CD4-positive, alpha-beta T cell treated with Interleukin-1 beta for 1 hour (primary cell): ENCODE data around the gene DCUN1D3.
"Not testable (repeated sequence)": the region's sequence is repeated elsewhere in the genome, so short reads cannot be mapped to it uniquely, and the experiment has no call there.

Experiments
- DNase-seq, 2 donors: peaks; one replicate each; pipeline ENCODE4 v3.0.0-alpha.2; 2020 to 2022

The DCUN1D3 gene

DNA sequence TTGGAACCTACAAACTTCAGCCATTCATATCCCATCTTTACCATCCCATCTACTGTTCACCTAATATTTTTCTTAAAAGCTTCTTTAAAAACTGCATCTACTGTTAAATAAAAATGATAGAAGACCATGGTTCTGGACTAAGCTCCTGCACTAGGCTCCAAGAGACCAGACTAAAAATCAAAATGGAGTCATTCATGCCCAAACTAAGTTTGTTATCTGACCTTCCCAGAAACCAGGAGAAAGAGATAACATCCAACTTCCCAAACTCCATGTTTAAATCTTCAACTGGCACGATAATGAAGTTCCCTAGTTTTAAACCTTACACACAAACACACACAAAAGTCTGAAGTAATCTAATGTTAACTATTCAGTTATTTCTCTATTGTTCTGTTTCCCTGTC lies 13.8 kb downstream of the DCUN1D3 start:
- DNase-seq: no peak

- DNase-seq: no peak
Measured at GRCh38 chr16:20884240-20884556, 16.0 kb downstream of the DCUN1D3 start.

DNA sequence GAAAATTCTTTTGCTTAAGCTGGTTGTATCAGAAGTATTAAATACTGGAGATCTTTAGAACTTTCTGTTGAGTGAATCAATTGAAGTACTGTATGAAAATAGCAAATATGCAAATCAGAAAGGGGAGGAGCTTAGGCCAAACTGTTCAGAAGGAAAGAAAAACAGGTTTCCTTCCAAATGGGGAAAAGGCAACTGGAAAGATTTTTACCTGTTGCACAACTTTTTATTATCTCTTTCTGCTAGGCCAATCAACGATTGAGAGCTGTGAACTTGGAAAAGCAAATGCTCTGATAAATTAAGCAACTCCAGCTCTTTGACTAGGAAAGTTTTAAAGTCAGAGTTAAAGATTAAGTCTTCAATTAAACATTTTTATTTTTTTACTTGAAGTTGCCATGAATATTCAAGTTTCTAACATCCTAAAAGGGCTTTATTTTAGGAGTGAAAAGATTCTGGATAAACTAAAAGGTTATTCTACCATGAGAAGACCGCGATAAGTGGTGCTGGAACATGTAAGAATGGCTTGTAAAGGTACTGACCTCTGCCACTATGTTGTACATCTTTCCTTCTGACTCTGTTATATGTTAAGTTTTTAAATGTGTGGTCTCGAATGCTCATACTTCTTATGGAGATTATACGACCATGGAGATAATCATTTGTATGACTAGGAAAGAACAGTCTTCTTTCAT lies 16.5 kb downstream of the DCUN1D3 start:
- DNase-seq: no peak

GRCh38 chr16:20881503-20881878 lies 18.7 kb downstream of the DCUN1D3 start:
- no peak for DNase-seq

GRCh38 chr16:20880867-20881502 lies 19.2 kb downstream of the DCUN1D3 start:
- DNase-seq: no peak

- DNase-seq: no peak
Measured at GRCh38 chr16:20879175-20880040, 20.8 kb downstream of the DCUN1D3 start.

DNA sequence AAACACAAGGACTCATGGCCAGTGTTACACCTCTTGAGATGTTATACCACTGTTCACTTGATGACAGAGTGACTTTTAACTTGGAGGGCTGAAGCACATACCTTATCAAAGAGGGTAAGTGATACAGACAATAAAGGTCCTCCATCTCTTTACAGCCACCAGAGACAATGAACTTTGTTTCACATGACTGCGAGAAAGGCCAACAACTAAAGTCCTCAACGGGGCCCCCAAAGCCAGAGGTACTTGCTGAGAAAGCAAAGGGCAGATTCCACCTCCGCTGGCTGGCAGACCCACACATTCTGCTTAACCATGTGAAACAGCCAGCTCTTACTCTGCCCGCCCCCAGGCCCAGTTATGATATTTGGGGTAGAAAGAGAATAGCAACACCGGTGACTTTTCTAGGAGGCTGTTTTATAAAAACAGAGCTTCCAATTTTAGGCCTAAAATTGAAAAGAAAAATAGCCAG lies 21.4 kb downstream of the DCUN1D3 start:
- no peak for DNase-seq

- DNase-seq: no peak
Measured at GRCh38 chr16:20875355-20875650, 24.9 kb downstream of the DCUN1D3 start.

GRCh38 chr16:20874088-20874581 lies 26.0 kb downstream of the DCUN1D3 start:
- DNase-seq: no peak

DNA sequence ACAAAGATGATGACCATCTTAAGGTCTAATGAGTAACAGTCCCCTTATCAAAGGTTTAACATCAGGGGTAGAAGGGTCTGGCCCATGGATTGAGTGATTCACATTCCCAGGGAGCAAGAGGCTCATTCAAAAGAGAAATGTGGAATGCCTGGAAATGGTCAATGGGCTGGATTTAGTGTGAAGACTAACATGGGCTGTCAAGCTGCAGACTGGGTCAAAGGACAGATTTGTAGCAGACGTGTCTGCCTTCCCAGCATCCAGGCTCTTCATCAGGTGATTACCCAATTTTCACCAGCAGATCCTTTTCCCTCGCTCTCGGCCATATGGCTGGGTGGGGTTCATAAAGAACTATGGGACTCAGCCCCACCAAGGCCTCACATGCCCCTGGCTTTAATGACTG lies 26.8 kb downstream of the DCUN1D3 start:
- no peak for DNase-seq

- DNase-seq: no peak
Measured at GRCh38 chr16:20871941-20872815, 28.0 kb downstream of the DCUN1D3 start.

DNA sequence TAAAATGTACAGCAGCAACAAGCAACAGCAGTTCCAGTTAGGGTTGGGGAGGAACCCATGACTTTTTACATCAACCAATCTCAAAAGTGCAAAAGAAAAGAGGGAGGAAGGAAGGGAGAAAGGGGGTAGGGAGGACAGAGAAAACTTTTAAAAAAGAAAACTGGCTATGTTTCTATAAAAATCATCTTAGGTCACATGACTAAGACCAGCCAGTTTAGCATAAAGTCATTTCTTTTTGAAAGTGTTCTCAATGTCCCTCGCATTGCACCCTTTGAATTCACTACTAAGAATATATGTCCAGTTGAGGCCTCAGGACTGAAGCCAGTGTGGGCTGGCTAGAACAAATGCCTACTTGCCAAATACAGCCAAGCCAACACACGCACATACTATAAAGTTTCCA lies 28.9 kb downstream of the DCUN1D3 start:
- DNase-seq: no peak

GRCh38 chr16:20870122-20870820 lies 29.9 kb downstream of the DCUN1D3 start:
- DNase-seq: no peak

- DNase-seq: no peak
Measured at GRCh38 chr16:20868890-20869289, 31.3 kb downstream of the DCUN1D3 start.

DNA sequence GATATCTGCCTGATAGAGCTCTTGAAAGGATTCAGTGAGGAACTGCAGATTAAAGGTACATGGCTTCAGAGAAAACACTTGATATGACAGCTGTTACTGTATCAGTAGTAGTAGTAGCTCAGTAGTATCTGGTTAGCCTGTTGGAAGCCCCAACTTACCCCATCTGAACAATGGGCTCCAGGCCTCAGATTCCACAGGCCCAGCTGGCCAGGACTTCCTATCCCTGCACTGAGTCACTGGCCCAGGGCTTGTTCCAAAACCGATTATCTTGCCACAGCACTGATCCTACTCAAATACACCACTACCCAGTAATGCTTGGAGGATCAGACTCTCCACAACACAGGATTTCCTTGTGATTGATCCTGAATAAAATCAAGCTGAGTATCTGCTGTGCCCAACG lies 32.6 kb downstream of the DCUN1D3 start:
- DNase-seq: no peak

- no peak for DNase-seq
Measured at GRCh38 chr16:20866801-20867200, 33.4 kb downstream of the DCUN1D3 start.

- no peak for DNase-seq
Measured at GRCh38 chr16:20866145-20866772, 33.9 kb downstream of the DCUN1D3 start.

GRCh38 chr16:20865420-20866131 lies 34.6 kb downstream of the DCUN1D3 start:
- no peak for DNase-seq

DNA sequence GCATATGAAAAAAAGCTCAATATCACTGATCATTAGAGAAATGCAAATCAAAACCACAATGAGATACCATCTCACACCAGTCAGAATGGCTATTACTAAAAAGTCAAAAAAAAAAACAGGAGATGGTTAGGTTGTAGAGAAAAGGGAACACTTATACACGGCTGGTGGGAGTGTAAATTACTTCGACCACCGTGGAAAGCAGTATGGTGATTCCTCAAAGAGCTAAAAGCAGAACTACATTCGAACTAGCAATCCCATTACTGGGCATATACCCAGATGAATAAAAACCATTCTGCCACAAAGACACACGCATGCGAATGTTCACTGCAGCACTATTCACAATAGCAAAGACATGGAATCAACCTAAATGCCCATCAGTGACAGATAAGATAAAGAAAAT lies 35.8 kb downstream of the DCUN1D3 start:
- DNase-seq: not testable (repeated sequence)

GRCh38 chr16:20862162-20862960 lies 37.8 kb downstream of the DCUN1D3 start:
- DNase-seq: no peak
